Stimulated activated CD8-positive, alpha-beta memory T cell treated with anti-CD3 and anti-CD28 coated beads, Interleukin-15, amount 100 ng/mL, for 1 hour (primary cell): ENCODE data around the gene PITPNM1.
"Not testable (repeated sequence)": the region's sequence is repeated elsewhere in the genome, so short reads cannot be mapped to it uniquely, and the experiment has no call there.

Experiments used
- DNase-seq: peaks from one replicate; pipeline ENCODE4 v3.0.0-alpha.2; 2020; ENCODE audit warnings: low read depth

The PITPNM1 gene

GRCh38 chr11:67523556-67524479 is 18.7 kb upstream of the PITPNM1 start:
- DNase-seq: no peak

- no peak for DNase-seq
These were observed 17.8 kb upstream of the PITPNM1 start, which contains the start of gene CABP2 for GRCh38 chr11:67522844-67523555. TSS of gene CABP2 (minus strand) at chr11:67523446. CDS start at chr11:67523326, 120 bp downstream.

- no peak for DNase-seq
These were observed 17.2 kb upstream of the PITPNM1 start for GRCh38 chr11:67522338-67522737.

- no peak for DNase-seq
These were observed 16.8 kb upstream of the PITPNM1 start for GRCh38 chr11:67521924-67522323.

- no peak for DNase-seq
These were observed 16.0 kb upstream of the PITPNM1 start for GRCh38 chr11:67520856-67521824.

- DNase-seq: no peak
These were observed 14.6 kb upstream of the PITPNM1 start for GRCh38 chr11:67519726-67520125.

- no peak for DNase-seq
These were observed 12.8 kb upstream of the PITPNM1 start for GRCh38 chr11:67517784-67518552.

- no peak for DNase-seq
These were observed 11.6 kb upstream of the PITPNM1 start for GRCh38 chr11:67516806-67517205.

GRCh38 chr11:67514116-67514515 is 9.0 kb upstream of the PITPNM1 start:
- DNase-seq: no peak

- not testable (repeated sequence) for DNase-seq
These were observed 6.4 kb upstream of the PITPNM1 start for GRCh38 chr11:67511558-67511957.

- DNase-seq: no peak
These were observed 4.8 kb upstream of the PITPNM1 start for GRCh38 chr11:67510023-67510345.

- DNase-seq: peak; percentile 97
These were observed 3.4 kb upstream of the PITPNM1 start for GRCh38 chr11:67508486-67509121.

GRCh38 chr11:67507864-67508485 is 2.8 kb upstream of the PITPNM1 start, which contains the start of gene CDK2AP2:
TSS of gene CDK2AP2 (minus strand) at chr11:67508162. CDS start at chr11:67508082, 80 bp downstream.
- DNase-seq: peak; percentile 91

- DNase-seq: no peak
These were observed 2.2 kb upstream of the PITPNM1 start for GRCh38 chr11:67507242-67507863.

GRCh38 chr11:67506426-67507051 is 1.4 kb upstream of the PITPNM1 start:
- DNase-seq: no peak

GRCh38 chr11:67505605-67506396 is 638 bp upstream of the PITPNM1 start:
- peak; percentile 69 for DNase-seq

GRCh38 chr11:67504005-67504949 is 886 bp downstream of the PITPNM1 start:
- DNase-seq: no peak
